Neural crest cell (in vitro differentiated cells): Measurements from ENCODE around the gene MAP9. TPM values are rescaled to one million over a fixed set of nuclear protein-coding genes. Genes with fewer than 3 reads are reported as not detected.
"Not testable (repeated sequence)": the region's sequence is repeated elsewhere in the genome, so short reads cannot be mapped to it uniquely, and the experiment has no call there.

ENCODE experiments used
- DNase-seq: peaks from one replicate; pipeline ENCODE4 v3.0.0; 2021; ENCODE audit warnings: low read depth, mixed read lengths, low spot score
- H3K27ac Mint-ChIP-seq: one replicate; pipeline ENCODE4 v1.8.0; 2021; ENCODE audit warnings: mild to moderate bottlenecking, mixed read lengths; ENCODE audit not compliant: unreplicated experiment
- H3K27me3 Mint-ChIP-seq: 2 replicates; pipeline ENCODE4 v1.8.0; 2021; ENCODE audit warnings: low read depth, mild to moderate bottlenecking, mixed read lengths
- H3K36me3 Mint-ChIP-seq: 2 replicates; pipeline ENCODE4 v1.8.0; 2021; ENCODE audit warnings: low read depth, mild to moderate bottlenecking, mixed read lengths
- H3K4me1 Mint-ChIP-seq: 2 replicates; pipeline ENCODE4 v1.8.0; 2021; ENCODE audit warnings: mixed read lengths
- H3K4me3 Mint-ChIP-seq: one replicate; pipeline ENCODE4 v1.8.0; 2021; ENCODE audit warnings: mild to moderate bottlenecking, mixed read lengths
- H3K9me3 Mint-ChIP-seq: 2 replicates; pipeline ENCODE4 v1.8.0; 2021; ENCODE audit warnings: mixed read lengths
- long read RNA-seq: library from polyadenylated mRNA; unstranded; transcript quantifications from one replicate; pipeline ENCODE4 v2.0.0, GENCODE V29; 2020
- total RNA-seq: library from RNA; stranded (reverse); gene quantifications from 2 replicates; pipeline ENCODE4 v1.2.1, GENCODE V29; 2021
- TF ChIP-seq, protein P1 (sequence below): fragments of 200-600 bp; sonication (generic); conservative IDR thresholded peaks from 2 replicates; pipeline ENCODE4 v1.5.0; 2021; ENCODE audit warnings: antibody characterized with exemption, mild to moderate bottlenecking

MAP9 gene
- total RNA-seq, result 15.8 and 17.8 TPM in 2 replicates
- long read RNA-seq, partial matches to known transcripts, result 15 of 27 reads
- long read RNA-seq, other reads (novel, unspliced or antisense), result 8 of 27 reads

DNA sequence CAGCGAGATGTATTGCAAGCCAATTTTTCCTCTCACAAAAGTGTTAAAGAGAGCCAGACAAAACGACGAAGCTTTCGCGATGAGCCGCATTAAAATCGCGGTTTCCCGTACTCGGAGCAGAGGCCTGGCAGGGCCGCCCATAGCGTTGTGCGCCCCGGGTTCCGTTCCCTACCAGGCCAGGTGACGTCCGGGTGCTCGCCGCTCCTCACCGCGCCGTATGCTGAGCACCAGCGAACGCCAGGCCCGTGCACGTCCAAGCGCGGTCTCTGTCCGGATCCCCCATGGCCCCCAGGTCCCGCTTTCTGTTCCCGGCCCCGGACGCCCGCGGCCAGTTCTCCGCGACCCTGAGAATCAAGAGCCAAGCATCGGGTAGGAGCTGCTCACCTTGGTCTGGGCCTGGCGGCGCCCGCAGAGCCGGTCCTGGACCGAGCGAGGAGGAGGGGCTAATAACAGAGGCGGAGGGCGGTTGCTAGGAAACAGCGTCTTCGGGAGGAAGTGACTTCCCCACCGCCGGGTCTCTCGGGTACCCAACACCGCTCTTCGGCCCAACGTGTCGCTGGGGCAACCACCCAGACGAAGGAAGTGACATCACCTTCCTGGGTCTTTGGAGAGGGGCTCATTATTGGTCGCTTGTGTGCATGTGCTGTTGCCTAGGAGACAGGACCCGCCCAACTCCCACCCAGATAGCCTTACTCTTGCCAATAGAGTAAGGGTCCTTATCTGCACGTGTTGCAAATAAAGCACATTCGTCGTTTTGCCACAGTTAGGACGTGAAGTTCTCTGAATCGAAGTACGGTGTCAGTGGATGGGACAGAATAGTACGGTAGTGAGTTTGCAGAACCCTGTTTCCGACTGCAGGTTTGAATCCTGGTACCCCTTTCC is at the start of gene MAP9:
MAP9 (minus strand) TSS at position 579 of the 882 bp plus-strand sequence. CDS start 1,115 bp downstream, outside the sequence.
- Mint-ChIP-seq H3K36me3 (peaks cover 3% of the 10 kb centered on the region), H3K4me1 (peaks cover 19% of the 10 kb centered on the region), H3K27me3 (peaks cover 30% of the 10 kb centered on the region), H3K4me3 (peak within 1 kb of the TSS; percentile 91), H3K9me3 (peaks cover 10% of the 10 kb centered on the region), H3K27ac (peak within 1 kb of the TSS; percentile 92)
- DNase-seq, result peak; percentile 83
- TF ChIP-seq, protein P1, sequence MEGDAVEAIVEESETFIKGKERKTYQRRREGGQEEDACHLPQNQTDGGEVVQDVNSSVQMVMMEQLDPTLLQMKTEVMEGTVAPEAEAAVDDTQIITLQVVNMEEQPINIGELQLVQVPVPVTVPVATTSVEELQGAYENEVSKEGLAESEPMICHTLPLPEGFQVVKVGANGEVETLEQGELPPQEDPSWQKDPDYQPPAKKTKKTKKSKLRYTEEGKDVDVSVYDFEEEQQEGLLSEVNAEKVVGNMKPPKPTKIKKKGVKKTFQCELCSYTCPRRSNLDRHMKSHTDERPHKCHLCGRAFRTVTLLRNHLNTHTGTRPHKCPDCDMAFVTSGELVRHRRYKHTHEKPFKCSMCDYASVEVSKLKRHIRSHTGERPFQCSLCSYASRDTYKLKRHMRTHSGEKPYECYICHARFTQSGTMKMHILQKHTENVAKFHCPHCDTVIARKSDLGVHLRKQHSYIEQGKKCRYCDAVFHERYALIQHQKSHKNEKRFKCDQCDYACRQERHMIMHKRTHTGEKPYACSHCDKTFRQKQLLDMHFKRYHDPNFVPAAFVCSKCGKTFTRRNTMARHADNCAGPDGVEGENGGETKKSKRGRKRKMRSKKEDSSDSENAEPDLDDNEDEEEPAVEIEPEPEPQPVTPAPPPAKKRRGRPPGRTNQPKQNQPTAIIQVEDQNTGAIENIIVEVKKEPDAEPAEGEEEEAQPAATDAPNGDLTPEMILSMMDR, result no peak

DNA sequence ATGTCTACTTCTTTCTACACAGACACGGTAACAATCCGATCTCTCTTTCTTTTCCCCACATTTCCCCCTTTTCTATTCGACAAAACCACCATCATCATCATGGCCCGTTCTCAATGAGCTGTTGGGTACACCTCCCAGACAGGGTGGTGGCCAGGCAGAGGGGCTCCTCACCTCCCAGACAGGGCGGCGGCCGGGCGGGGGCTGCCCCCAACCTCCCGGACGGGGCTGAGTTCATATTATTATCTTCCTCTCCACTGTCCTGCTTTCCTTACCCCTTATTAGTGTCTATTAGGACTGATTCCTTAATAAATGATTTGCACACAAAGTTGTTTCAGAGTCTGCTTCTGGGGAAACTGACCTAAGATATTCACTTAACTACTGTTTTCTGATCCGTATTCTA is 48.0 kb upstream of the MAP9 start:
- peaks cover 17% of the 10 kb centered on the region for H3K9me3 Mint-ChIP-seq
- not testable (repeated sequence) for H3K4me3 Mint-ChIP-seq, H3K27ac Mint-ChIP-seq, DNase-seq, H3K4me1 Mint-ChIP-seq, H3K27me3 Mint-ChIP-seq, H3K36me3 Mint-ChIP-seq

DNA sequence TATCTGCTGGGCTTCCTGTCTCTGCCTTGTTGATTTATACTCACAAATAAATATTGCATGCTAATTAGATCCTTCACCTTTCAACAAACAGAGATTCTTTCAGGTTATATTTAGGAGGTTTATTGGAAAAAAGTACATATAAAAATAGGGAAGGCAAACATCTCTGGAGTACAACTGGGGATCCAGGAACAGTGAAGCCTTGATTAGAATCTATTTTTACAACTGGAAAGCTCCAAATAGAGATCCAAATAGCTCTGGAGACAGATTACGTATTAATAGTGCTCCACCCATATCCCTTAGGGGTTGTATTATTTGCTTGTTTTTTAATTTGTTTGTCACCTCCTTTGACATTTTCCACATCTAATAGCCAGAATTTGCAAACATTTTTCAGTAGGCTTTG is 46.9 kb upstream of the MAP9 start:
- no peak for DNase-seq
- TF ChIP-seq, protein P1, result no peak
- Mint-ChIP-seq H3K36me3 (peaks cover 6% of the 10 kb centered on the region), H3K9me3 (peaks cover 16% of the 10 kb centered on the region), H3K27me3 (no peaks in the 10 kb centered on the region), H3K27ac (no peak overlapping the region), H3K4me1 (no peaks in the 10 kb centered on the region), H3K4me3 (no peak overlapping the region)

DNA sequence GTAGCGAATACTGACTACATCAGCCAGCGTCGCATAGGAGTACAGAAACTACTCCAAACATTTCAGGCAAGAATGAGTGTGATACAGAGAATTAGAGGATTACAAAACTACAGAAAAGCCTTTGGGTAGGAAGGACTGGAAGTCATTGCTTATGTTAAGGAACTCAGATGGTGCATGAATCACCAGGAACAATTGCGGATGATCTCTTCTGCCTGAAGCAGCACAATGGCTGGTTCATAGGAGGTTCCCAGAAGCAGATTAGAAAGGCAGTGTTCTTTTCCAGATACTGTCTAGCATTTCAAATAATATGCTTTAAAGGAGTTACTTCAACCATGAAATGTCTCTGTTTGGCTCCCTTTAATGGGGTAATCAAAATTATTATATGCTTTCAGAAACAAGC is 42.5 kb upstream of the MAP9 start:
- no peak for DNase-seq
- no peaks in the 10 kb centered on the region for H3K4me1 Mint-ChIP-seq
- H3K36me3 Mint-ChIP-seq, result peaks cover 2% of the 10 kb centered on the region
- no peak overlapping the region for H3K27ac Mint-ChIP-seq
- H3K9me3 Mint-ChIP-seq, result peaks cover 8% of the 10 kb centered on the region
- no peak overlapping the region for H3K4me3 Mint-ChIP-seq
- no peaks in the 10 kb centered on the region for H3K27me3 Mint-ChIP-seq
- TF ChIP-seq, protein P1, result no peak

DNA sequence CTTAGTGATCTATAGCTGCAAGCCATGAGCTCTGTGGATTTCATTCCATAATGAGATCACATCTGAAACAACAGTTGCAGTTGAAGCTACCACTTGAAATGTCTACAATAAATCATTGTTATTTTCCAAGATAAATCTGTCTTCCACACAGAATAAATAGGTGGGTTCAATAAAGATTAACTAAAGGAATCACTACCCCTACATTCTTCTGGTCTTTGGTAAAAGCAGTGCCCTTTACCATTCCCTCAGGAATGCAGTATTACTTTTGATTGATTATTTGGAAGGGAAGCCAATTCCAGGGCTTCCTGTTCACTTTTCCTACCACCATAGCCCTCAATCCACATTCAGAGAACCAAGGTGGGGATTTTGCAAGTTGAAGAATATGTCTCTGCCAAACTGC is 38.9 kb upstream of the MAP9 start:
- TF ChIP-seq, protein P1, result no peak
- peaks cover 2% of the 10 kb centered on the region for H3K9me3 Mint-ChIP-seq
- no peak overlapping the region for H3K4me3 Mint-ChIP-seq
- no peaks in the 10 kb centered on the region for H3K27me3 Mint-ChIP-seq
- DNase-seq, result no peak
- no peaks in the 10 kb centered on the region for H3K36me3 Mint-ChIP-seq
- H3K27ac Mint-ChIP-seq, result no peak overlapping the region
- H3K4me1 Mint-ChIP-seq, result no peaks in the 10 kb centered on the region

DNA sequence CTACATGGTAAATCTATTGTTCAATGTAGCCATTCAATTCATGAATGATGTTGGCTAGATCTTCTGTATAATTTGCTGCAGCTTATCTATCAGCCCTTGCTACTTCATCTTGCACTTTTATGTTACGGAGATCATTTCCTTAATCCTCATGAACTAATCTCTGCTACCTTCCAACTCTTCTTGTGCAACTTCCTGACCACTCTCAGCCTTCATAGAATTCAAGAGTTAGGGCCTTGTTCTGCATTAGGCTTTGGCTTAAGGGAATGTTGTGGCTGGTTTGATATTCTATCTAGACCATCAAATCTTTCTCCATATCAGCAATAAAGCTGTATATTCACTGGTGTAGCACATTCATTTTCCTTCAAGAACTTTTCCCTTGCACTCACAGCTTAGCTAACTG is 36.7 kb upstream of the MAP9 start:
- Mint-ChIP-seq H3K27ac (no peak overlapping the region), H3K4me3 (no peak overlapping the region), H3K9me3 (no peaks in the 10 kb centered on the region), H3K27me3 (peaks cover 2% of the 10 kb centered on the region), H3K36me3 (no peaks in the 10 kb centered on the region), H3K4me1 (no peaks in the 10 kb centered on the region)
- no peak for DNase-seq
- TF ChIP-seq, protein P1, result no peak
